Natural killer cell treated with Interleukin-12 subunit alpha and Interleukin-12 subunit beta and Interleukin-15 and Interleukin-18, amount 100 ng/mL, for 72 hours (primary cell): ENCODE data around the gene SPAG9. TPM values are rescaled to one million over a fixed set of nuclear protein-coding genes. Genes with fewer than 3 reads are reported as not detected.

ENCODE experiments used
- ATAC-seq, 2 donors: fragments of 150-1000 bp; cut with Tn5 transposase in 1 of 2; sonication (Bioruptor Pico), chemical (Tn5 transposase) in 1 of 2; 2 replicates each; pipeline ENCODE4 v1.10.0; 2021
- DNase-seq: peaks from one replicate; pipeline ENCODE4 v3.0.0; 2022; ENCODE audit warnings: low spot score
- H3K27ac Mint-ChIP-seq, 2 donors: 1 replicate in 1 of 2; 2 replicates in 1 of 2; pipeline ENCODE4 v1.8.0; 2022; ENCODE audit warnings: mixed read lengths in 2 of 2, mild to moderate bottlenecking in 1 of 2, moderate library complexity in 1 of 2
- H3K27me3 Mint-ChIP-seq, 2 donors: 1 replicate in 1 of 2; 2 replicates in 1 of 2; pipeline ENCODE4 v1.8.0; 2022; ENCODE audit warnings: mixed read lengths in 2 of 2
- H3K36me3 Mint-ChIP-seq: one replicate; pipeline ENCODE4 v1.8.0; 2022; ENCODE audit warnings: mixed read lengths
- H3K4me1 Mint-ChIP-seq, 2 donors: 1 replicate in 1 of 2; 2 replicates in 1 of 2; pipeline ENCODE4 v1.8.0; 2022; ENCODE audit warnings: low read depth in 2 of 2, mixed read lengths in 2 of 2, mild to moderate bottlenecking in 1 of 2
- H3K4me3 Mint-ChIP-seq: one replicate; pipeline ENCODE4 v1.8.0; 2022; ENCODE audit warnings: mixed read lengths
- H3K9me3 Mint-ChIP-seq: 2 replicates; pipeline ENCODE4 v1.8.0; 2022; ENCODE audit warnings: mixed read lengths
- total RNA-seq, 2 donors: library from RNA; stranded (reverse); gene quantifications; one replicate each; pipeline ENCODE4 v1.2.3, GENCODE V29; 2022

SPAG9 gene, protein sequence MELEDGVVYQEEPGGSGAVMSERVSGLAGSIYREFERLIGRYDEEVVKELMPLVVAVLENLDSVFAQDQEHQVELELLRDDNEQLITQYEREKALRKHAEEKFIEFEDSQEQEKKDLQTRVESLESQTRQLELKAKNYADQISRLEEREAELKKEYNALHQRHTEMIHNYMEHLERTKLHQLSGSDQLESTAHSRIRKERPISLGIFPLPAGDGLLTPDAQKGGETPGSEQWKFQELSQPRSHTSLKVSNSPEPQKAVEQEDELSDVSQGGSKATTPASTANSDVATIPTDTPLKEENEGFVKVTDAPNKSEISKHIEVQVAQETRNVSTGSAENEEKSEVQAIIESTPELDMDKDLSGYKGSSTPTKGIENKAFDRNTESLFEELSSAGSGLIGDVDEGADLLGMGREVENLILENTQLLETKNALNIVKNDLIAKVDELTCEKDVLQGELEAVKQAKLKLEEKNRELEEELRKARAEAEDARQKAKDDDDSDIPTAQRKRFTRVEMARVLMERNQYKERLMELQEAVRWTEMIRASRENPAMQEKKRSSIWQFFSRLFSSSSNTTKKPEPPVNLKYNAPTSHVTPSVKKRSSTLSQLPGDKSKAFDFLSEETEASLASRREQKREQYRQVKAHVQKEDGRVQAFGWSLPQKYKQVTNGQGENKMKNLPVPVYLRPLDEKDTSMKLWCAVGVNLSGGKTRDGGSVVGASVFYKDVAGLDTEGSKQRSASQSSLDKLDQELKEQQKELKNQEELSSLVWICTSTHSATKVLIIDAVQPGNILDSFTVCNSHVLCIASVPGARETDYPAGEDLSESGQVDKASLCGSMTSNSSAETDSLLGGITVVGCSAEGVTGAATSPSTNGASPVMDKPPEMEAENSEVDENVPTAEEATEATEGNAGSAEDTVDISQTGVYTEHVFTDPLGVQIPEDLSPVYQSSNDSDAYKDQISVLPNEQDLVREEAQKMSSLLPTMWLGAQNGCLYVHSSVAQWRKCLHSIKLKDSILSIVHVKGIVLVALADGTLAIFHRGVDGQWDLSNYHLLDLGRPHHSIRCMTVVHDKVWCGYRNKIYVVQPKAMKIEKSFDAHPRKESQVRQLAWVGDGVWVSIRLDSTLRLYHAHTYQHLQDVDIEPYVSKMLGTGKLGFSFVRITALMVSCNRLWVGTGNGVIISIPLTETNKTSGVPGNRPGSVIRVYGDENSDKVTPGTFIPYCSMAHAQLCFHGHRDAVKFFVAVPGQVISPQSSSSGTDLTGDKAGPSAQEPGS (N-terminal part only)
- total RNA-seq, result 10 to 100 TPM; 49.2 to 87.5 TPM

DNA sequence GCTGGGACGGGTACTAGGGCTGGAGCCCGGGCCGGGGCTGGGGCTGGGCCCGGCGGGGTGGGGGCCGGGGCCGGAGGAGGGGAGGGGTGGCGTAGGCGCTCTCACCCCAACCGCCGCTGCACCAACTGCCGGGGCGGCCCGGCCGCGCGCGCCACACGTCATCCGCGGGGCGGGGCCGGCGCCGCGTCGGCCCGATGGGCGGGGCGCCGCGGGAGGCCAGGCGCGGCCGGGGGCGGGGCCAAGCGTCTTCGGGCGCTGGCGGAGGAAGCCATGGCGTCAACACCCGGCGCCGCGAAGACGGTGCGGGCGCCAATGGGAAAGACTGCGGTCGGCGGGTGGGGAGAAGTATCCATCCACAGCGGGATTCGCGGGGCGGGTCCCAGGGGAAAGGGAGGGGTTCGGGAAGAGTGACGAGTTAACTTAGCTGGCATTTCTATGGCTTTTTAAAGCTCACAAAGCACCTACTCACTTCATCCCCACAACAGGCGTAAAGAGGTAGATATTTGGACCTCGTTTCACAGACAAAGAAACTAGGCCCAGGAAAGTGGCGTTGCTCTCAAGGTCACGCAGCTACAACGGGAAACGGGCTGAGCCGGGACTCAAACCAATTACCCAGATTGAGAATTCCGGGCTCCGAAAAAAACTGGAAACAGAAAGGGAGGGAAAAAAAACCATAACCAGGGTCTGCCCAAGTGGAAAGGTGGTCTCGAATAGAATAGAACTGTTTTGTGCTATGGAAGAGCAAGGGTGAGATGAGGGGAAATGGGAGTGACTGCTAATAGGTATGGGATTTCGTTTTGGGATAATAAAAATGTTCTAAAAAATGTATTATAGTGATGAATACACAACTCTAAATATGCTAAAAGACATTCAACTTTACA is at the start of gene SPAG9:
Gene SPAG9 (minus strand): TSS at position 130 of the 881 bp plus-strand sequence. CDS start 212 bp downstream, outside the sequence.
- peak within 1 kb of the TSS; percentile 99 for H3K4me3 Mint-ChIP-seq
- H3K27ac Mint-ChIP-seq, result peak within 1 kb of the TSS; percentile 97 to 98
- H3K27me3 Mint-ChIP-seq, result no peaks in the 10 kb centered on the region
- peak; percentile 93 to 94 for ATAC-seq
- H3K36me3 Mint-ChIP-seq, result no peaks in the 10 kb centered on the region
- H3K4me1 Mint-ChIP-seq, result peaks cover 30 to 40% of the 10 kb centered on the region in 2 donors
- DNase-seq, result peak; percentile 94
- H3K9me3 Mint-ChIP-seq, result no peaks in the 10 kb centered on the region

DNA sequence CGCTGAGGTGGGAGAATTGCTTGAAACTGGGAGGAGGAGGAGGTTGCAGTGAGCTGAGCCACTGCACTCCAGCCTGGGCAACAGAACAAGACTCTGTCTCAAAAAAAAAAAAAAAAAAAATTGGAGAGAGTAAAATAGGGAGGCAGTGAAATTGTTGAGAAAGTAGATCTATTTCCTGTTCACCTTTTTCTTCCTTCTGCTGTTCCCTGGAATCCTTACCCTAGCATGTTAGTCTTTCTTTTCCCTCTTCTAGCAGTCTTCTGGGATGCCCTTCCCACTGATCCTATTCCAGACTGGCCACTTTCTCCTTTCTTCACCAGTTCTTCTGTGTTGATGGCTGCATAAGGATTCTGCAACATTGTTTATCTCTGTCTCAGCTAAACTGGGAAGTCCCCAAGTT is 48.7 kb upstream of the SPAG9 start:
- Mint-ChIP-seq H3K27ac (no peak overlapping the region), H3K27me3 (no peaks in the 10 kb centered on the region), H3K36me3 (peaks cover 18% of the 10 kb centered on the region), H3K9me3 (no peaks in the 10 kb centered on the region), H3K4me3 (peak overlapping the region; percentile 55), H3K4me1 (peaks cover 18 to 30% of the 10 kb centered on the region in 2 donors)
- DNase-seq (no peak), ATAC-seq (no peak)

DNA sequence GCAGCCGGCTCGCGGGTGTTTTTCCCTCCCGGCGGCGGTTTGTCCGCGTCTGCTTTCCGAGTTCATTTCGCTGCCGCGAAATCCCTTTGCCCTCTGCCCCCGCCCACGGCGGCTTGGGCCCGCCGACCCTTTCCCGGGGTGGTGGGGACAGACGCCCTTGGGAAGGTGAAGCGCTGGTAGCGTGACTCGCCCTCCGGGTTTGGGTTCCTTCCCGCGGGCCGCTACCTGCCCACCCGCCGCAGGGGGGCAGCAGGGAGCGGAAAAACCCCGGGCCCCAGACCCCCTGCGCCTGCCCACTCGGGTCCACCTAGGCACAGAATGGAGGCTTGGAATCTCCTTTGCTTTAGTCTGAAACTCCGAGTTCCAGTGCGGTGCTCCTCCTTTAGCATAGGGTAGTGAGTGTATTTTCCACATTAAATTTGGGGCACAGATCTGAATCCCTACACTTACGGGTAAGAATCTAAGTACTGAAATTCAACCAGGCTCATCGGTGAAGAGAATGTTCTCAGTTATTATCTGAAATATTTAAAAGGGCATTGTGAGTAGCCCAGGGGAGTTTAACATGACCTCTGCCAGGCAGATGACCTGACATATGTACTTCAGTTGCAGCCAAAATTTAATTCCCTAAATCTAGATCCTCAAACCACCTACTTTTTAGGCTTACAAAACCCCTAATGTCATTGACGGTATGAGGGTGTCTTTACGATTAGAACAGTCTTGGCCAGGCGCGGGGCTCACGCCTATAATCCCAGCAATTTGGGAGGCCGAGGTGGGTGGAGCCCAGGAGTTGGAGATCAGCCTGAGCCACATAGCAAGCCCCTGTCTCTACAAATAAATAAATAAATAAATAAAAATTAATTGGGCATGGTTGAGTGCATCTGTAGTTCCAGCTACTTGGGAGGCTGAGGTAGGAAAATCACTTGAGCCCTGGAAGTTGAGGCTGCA is 46.6 kb upstream of the SPAG9 start:
- ATAC-seq (peak; percentile 59 to 63), DNase-seq (peak; percentile 69)
- Mint-ChIP-seq H3K4me1 (peaks cover 18 to 30% of the 10 kb centered on the region in 2 donors), H3K27ac (peak overlapping the region; percentile 68 to 78), H3K9me3 (no peaks in the 10 kb centered on the region), H3K4me3 (peak overlapping the region; percentile 99), H3K27me3 (no peaks in the 10 kb centered on the region), H3K36me3 (peaks cover 18% of the 10 kb centered on the region)

DNA sequence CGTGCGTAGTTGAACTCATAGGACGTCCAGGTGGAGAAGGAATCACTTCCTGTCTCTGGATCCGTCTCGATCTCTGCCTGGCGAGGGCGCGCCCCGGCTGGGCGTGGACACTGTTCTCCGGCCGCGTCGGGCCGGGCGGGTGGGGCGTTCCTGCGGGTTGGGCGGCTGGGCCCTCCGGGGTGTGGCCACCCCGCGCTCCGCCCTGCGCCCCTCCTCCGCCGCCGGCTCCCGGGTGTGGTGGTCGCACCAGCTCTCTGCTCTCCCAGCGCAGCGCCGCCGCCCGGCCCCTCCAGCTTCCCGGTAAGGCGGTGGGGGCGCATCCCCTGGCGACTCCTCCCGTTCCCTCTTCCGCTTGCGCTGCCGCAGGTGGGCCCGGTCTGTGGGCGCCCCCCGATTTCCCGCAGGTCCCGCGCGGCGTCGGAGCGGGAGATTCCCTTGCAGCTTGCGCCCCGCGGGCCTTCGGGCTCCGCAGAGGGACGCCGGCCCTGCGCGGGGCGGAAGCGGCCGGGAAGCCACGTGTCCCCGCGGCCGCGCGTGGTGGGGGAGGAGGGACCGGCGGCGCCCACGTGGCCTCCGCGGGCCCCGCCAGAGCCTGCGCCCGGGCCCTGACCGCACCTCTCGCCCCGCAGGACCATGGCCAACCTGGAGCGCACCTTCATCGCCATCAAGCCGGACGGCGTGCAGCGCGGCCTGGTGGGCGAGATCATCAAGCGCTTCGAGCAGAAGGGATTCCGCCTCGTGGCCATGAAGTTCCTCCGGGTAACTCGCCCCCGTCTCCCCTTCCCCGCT is 45.7 kb upstream of the SPAG9 start, which contains the start of gene NME2:
Gene NME2 (plus strand): TSS at position 214 of the 789 bp plus-strand sequence. CDS start 420 bp downstream, at position 634.
- peaks cover 18 to 30% of the 10 kb centered on the region in 2 donors for H3K4me1 Mint-ChIP-seq
- DNase-seq (peak; percentile 89), ATAC-seq (peak; percentile 94 to 96)
- no peaks in the 10 kb centered on the region for H3K9me3 Mint-ChIP-seq
- H3K36me3 Mint-ChIP-seq, result peaks cover 27% of the 10 kb centered on the region
- H3K27ac Mint-ChIP-seq, result peak within 1 kb of the TSS; percentile 93 to 94
- peak within 1 kb of the TSS; percentile 99 for H3K4me3 Mint-ChIP-seq
- H3K27me3 Mint-ChIP-seq, result no peaks in the 10 kb centered on the region

DNA sequence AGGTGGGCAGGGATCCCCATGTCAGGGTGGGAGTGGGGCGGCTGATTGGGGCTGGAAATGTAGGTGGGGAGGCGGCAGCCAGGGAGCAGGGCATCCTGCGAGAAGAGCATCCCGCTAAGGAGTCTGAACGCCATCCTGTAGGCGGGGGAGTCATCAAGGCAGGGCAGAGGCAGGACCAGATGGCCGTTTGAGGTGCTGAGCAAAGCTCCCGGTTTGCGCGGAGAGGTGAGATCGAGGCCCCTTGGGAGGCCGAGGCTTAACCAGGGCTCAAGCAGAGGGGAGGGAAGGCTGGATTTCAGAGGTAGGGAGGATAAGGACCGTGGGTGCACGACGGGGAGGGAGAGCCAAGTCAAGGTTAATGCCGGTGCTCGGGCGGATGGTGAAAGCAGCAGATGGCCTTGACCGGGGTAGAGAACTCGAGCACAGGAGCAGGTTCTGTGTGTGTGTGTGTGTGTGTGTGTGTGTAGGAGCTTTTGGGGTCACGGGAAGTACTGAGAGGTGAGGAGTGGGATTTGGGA is 45.1 kb upstream of the SPAG9 start:
- peak overlapping the region; percentile 93 to 94 for H3K27ac Mint-ChIP-seq
- peaks cover 26% of the 10 kb centered on the region for H3K36me3 Mint-ChIP-seq
- ATAC-seq (peak in 1 of 2 donors; percentile 34), DNase-seq (no peak)
- no peaks in the 10 kb centered on the region for H3K9me3 Mint-ChIP-seq
- no peaks in the 10 kb centered on the region for H3K27me3 Mint-ChIP-seq
- H3K4me1 Mint-ChIP-seq, result peaks cover 18 to 30% of the 10 kb centered on the region in 2 donors
- H3K4me3 Mint-ChIP-seq, result peak overlapping the region; percentile 99

DNA sequence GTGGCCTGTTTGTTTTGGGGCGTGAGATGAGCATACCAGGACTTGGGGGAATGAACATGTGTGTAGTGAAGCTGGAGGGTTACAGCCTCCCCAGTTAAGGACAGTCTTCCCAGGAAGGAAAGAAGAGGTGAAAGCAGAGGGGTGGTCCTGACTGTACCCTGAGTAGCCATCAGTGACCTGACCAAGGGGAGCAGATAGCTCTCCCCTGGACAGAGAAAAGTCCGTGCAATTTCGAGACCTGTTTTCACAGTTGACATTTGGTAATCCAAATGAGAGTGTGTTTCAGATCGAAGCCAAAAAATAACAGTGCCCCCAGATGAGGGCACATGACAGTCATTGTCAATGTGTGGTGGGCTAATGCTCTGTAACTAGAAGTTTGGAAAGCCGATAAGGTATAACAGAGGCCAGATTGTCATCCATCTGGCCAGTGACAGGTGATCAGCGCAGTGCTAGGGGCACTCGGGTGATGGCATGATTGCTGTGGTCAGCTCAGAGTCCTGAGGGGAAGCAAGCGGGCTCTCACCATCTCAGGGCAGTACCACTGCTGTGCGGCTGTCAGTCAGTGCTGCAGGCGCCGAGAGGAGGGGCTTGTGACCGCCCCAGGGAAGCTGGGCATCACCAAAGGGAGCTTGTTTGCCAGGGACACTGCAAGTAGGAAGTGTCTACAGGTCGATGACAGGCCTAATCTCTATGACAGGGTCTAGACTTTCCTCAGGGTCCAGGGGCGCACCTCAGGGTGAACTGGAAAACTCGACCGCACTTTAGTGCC is 44.4 kb upstream of the SPAG9 start:
- DNase-seq, result no peak
- Mint-ChIP-seq H3K27ac (peak overlapping the region; percentile 93 to 94), H3K4me3 (peak overlapping the region; percentile 99), H3K36me3 (peaks cover 25% of the 10 kb centered on the region), H3K4me1 (peaks cover 18 to 30% of the 10 kb centered on the region in 2 donors), H3K27me3 (no peaks in the 10 kb centered on the region), H3K9me3 (no peaks in the 10 kb centered on the region)
- ATAC-seq, result no peak

DNA sequence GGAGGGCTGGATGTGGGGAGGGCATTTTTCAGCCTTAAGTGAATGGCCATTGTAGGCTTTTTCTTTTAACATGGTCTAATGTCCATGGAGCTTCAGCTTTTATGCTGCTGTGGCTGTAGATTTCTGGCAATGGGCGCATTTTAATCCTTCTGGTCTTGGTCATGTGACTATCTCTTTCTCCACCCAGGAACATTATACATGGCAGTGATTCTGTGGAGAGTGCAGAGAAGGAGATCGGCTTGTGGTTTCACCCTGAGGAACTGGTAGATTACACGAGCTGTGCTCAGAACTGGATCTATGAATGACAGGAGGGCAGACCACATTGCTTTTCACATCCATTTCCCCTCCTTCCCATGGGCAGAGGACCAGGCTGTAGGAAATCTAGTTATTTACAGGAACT is 40.9 kb upstream of the SPAG9 start:
- H3K4me3 Mint-ChIP-seq, result no peak overlapping the region

DNA sequence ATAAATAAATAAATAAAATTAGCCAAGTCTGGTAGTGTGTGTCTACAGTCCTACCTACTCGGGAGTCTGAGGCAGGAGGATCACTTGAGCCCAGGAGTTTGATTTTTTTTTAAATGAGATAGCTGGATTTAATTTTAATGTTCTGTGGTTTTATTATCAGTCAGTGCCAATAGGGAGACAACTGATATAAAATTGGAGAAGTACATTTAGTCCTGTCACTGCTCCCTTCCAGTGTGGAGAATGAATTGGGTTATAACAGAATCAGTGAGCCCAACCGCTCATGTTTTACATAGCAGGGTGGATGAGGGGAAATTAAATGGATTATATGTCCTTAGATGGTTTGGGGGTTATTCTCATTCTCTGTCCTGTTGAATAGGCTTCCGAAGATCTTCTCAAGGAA is 38.9 kb upstream of the SPAG9 start:
- H3K27me3 Mint-ChIP-seq, result no peaks in the 10 kb centered on the region
- H3K36me3 Mint-ChIP-seq, result peaks cover 24% of the 10 kb centered on the region
- DNase-seq (no peak), ATAC-seq (no peak)
- H3K27ac Mint-ChIP-seq, result no peak overlapping the region
- H3K4me1 Mint-ChIP-seq, result no peaks in the 10 kb centered on the region
- no peak overlapping the region for H3K4me3 Mint-ChIP-seq
- no peaks in the 10 kb centered on the region for H3K9me3 Mint-ChIP-seq

More for the DNA sequence above, 40.9 kb upstream of the SPAG9 start:
- Mint-ChIP-seq H3K9me3 (no peaks in the 10 kb centered on the region), H3K27ac (no peak overlapping the region), H3K36me3 (peaks cover 20% of the 10 kb centered on the region), H3K4me1 (peaks cover 8 to 14% of the 10 kb centered on the region in 2 donors), H3K27me3 (no peaks in the 10 kb centered on the region)
- no peak for DNase-seq
- no peak for ATAC-seq

DNA sequence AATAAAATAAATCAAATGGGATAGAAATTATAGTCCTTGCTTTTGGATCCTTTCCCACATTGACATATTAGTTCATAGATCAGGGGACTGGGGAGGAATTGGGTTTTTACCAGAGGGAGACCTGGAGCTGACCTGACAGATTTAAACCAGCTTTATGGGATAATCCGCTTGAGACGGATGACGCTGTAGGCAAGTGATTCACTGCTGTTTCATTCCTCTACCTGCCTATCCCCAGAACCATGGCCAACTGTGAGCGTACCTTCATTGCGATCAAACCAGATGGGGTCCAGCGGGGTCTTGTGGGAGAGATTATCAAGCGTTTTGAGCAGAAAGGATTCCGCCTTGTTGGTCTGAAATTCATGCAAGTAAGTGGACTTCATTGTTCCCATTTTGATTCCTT is 34.7 kb upstream of the SPAG9 start:
- no peak for DNase-seq
- H3K9me3 Mint-ChIP-seq, result no peaks in the 10 kb centered on the region
- no peak for ATAC-seq
- peaks cover 11% of the 10 kb centered on the region for H3K36me3 Mint-ChIP-seq
- no peak overlapping the region for H3K4me3 Mint-ChIP-seq
- H3K27me3 Mint-ChIP-seq, result no peaks in the 10 kb centered on the region
- H3K27ac Mint-ChIP-seq, result no peak overlapping the region
- H3K4me1 Mint-ChIP-seq, result no peaks in the 10 kb centered on the region

DNA sequence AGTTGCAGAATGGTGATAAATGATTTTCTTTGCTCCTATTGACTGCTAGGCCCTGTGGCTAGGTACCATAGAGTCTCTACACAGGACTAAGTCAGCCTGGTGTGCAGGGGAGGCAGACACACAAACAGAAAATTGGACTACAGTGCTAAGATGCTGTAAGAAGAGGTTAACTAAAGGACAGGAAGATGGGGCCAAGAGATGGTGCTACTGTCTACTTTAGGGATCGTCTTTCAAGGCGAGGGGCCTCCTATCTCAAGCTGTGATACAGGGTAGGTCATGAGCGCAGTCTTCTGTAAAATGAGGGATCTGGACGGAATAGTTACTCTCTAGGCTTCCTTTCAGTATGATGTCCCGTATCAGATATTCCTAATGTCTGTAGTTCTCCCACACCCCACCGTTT is 33.5 kb upstream of the SPAG9 start:
- H3K4me1 Mint-ChIP-seq, result no peaks in the 10 kb centered on the region
- H3K27ac Mint-ChIP-seq, result no peak overlapping the region
- peaks cover 11% of the 10 kb centered on the region for H3K36me3 Mint-ChIP-seq
- no peak for DNase-seq
- H3K4me3 Mint-ChIP-seq, result no peak overlapping the region
- no peaks in the 10 kb centered on the region for H3K9me3 Mint-ChIP-seq
- no peaks in the 10 kb centered on the region for H3K27me3 Mint-ChIP-seq
- ATAC-seq, result no peak
